Gastroesophageal sphincter (tissue), 4 donors: ENCODE measurements around the gene VMAC. TPM values are rescaled to one million over a fixed set of nuclear protein-coding genes. Genes with fewer than 3 reads are reported as not detected.

Experiments
- ATAC-seq: fragments of 150-250 bp; one replicate; pipeline ENCODE4 v1.9.1; 2016; ENCODE audit warnings: mild to moderate bottlenecking, moderate library complexity
- H3K27ac ChIP-seq, 4 donors: fragments of 200-600 bp; sonication (generic) in 3 of 4; 1 replicate in 3 of 4; 2 replicates in 1 of 4; pipeline ENCODE4 v1.5.1; 2016 to 2019
- H3K27me3 ChIP-seq: fragments of 200-600 bp; sonication (generic); one replicate; pipeline ENCODE4 v1.5.1; 2019
- H3K36me3 ChIP-seq, 2 donors: fragments of 200-600 bp; sonication (generic); one replicate each; pipeline ENCODE4 v1.5.1; 2019; ENCODE audit warnings: control low read depth in 1 of 2
- H3K4me1 ChIP-seq, 3 donors: fragments of 200-600 bp; sonication (generic); 1 replicate in 2 of 3; 2 replicates in 1 of 3; pipeline ENCODE4 v1.5.1; 2016 to 2019; ENCODE audit warnings: control low read depth in 2 of 3
- H3K4me3 ChIP-seq, 2 donors: fragments of 200-600 bp; sonication (generic); one replicate each; pipeline ENCODE4 v1.5.1; 2019; ENCODE audit warnings: mild to moderate bottlenecking in 1 of 2, moderate library complexity in 1 of 2
- H3K9me3 ChIP-seq, 3 donors: fragments of 200-600 bp; sonication (generic); one replicate each; pipeline ENCODE4 v1.5.1; 2017 to 2019; ENCODE audit warnings: control low read depth in 2 of 3
- EP300 ChIP-seq: sonication (generic); formaldehyde crosslinking; IDR thresholded peaks from one replicate; pipeline ENCODE4 v1.6.1; 2017; ENCODE audit warnings: antibody characterized with exemption, mild to moderate bottlenecking
- POLR2A ChIP-seq, 2 donors: fragments of 450-650 bp; IDR thresholded peaks; one replicate each; pipeline ENCODE4 v1.6.1; 2017; ENCODE audit warnings: antibody characterized with exemption in 2 of 2, mild to moderate bottlenecking in 2 of 2, moderate library complexity in 1 of 2
- POLR2AphosphoS5 ChIP-seq: sonication (generic); formaldehyde crosslinking; IDR thresholded peaks from one replicate; pipeline ENCODE4 v1.6.1; 2017; ENCODE audit warnings: antibody characterized with exemption
- WGBS, 2 donors: methylation state at CpG; one replicate each; pipeline ENCODE4 v1.1.5; 2018; ENCODE audit warnings: low coverage in 1 of 2; 5-methylcytosine and 5-hydroxymethylcytosine counted together
- total RNA-seq, 4 donors: library from RNA; depleted of rRNA; stranded (reverse); fragments of >200 nt; gene quantifications; one replicate each; pipeline ENCODE4 v1.1.0, GENCODE V29; 2016
- TF ChIP-seq, protein P1 (sequence below), 4 experiments: fragments of 200-600 bp in 2 of 4; fragments of 450-650 bp in 2 of 4; sonication (generic) in 1 of 4; IDR thresholded peaks; one replicate each; pipeline ENCODE4 v1.5.1; 2017 to 2019; ENCODE audit warnings: antibody characterized with exemption in 4 of 4, mild to moderate bottlenecking in 2 of 4, moderate library complexity in 2 of 4

Gene VMAC
- total RNA-seq, 4 donors from 2014 or later: 5.0 to 9.3 (median 8.0) TPM

DNA sequence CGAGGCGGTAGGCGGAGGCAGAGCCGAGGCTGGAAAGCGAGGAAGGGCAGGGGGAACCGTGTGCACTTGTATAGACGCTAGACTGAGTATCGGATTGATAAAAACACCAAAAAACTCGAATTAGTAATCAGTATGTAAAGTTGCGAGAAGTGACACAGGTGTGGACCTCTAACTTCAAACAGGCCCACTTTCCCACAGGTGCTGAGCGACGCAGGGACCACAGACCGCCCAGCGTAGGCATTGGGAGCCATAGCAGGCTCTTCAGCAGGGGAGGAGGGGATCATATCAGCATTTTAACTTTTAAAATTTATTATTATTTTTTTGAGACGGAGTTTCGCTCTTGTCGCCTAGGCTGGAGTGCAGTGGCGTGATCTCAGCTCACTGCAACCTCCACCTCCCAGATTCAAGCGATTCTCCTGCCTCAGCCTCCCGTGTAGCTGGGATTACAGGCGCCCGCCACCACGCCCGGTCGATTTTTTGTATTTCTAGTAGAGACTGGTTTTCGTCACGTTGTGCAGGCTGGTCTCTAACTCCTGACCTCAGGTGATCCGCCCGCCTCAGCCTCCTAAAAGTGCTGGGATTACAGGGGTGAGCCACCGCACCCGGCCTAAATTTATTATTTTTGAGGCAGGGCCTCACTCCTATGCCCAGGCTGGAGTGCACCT is 574 bp downstream of the VMAC start:
- WGBS, 2 donors: 45 to 56% methylated on average over 4 to 24 of the region's 31 CpGs

DNA sequence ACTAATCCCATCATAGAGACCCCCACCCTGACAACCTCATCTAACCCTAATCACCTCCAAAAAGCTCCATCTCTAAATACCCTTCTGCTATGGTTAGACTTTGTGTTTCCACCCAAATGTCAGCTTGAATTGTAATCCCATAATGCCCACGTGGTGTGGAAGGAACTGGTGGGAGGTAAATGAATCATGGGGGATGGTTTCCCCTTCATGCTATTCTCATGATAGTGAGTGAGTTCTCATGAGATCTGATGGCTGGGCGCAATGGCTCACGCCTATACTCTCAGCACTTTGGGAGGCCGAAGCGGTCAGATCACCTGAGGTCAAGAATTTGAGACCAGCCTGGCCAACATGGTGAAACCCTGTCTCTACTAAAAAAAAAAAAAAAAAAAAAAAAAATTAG is 2.6 kb downstream of the VMAC start:
- 14% methylated on average over 1 of the region's 5 CpGs; no CpG with 5 or more reads in 1 of the 2 donors for WGBS, 2 donors
- Histone ChIP-seq H3K27me3 (no peaks in the 10 kb centered on the region), H3K27ac (no peak overlapping the region), H3K36me3 (peaks cover 0 to 38% of the 10 kb centered on the region in 2 donors), H3K9me3 (no peaks in the 10 kb centered on the region), H3K4me3 (no peak overlapping the region), H3K4me1 (peaks cover 0 to 38% (median 17%) of the 10 kb centered on the region in 3 donors)
- ATAC-seq: no peak
- no peak for TF ChIP-seq EP300
- no peak for TF ChIP-seq POLR2A (IDR thresholded peaks at IDR 0.05)
- TF ChIP-seq POLR2AphosphoS5: no peak
- TF ChIP-seq, protein P1, sequence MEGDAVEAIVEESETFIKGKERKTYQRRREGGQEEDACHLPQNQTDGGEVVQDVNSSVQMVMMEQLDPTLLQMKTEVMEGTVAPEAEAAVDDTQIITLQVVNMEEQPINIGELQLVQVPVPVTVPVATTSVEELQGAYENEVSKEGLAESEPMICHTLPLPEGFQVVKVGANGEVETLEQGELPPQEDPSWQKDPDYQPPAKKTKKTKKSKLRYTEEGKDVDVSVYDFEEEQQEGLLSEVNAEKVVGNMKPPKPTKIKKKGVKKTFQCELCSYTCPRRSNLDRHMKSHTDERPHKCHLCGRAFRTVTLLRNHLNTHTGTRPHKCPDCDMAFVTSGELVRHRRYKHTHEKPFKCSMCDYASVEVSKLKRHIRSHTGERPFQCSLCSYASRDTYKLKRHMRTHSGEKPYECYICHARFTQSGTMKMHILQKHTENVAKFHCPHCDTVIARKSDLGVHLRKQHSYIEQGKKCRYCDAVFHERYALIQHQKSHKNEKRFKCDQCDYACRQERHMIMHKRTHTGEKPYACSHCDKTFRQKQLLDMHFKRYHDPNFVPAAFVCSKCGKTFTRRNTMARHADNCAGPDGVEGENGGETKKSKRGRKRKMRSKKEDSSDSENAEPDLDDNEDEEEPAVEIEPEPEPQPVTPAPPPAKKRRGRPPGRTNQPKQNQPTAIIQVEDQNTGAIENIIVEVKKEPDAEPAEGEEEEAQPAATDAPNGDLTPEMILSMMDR (IDR thresholded peaks at IDR 0.05): no peak

More for the DNA sequence above, 574 bp downstream of the VMAC start:
- Histone ChIP-seq H3K4me1 (peaks cover 0 to 50% (median 22%) of the 10 kb centered on the region in 3 donors), H3K9me3 (no peaks in the 10 kb centered on the region), H3K27ac (peak overlapping the region; percentile 62 to 94 (median 88)), H3K4me3 (peak overlapping the region; percentile 73 to 75), H3K36me3 (peaks cover 0 to 40% of the 10 kb centered on the region in 2 donors), H3K27me3 (no peaks in the 10 kb centered on the region)
- ATAC-seq: no peak
- TF ChIP-seq POLR2A (IDR thresholded peaks at IDR 0.05): no peak
- TF ChIP-seq EP300: no peak
- TF ChIP-seq, protein P1 (IDR thresholded peaks at IDR 0.05): no peak
- no peak for TF ChIP-seq POLR2AphosphoS5

DNA sequence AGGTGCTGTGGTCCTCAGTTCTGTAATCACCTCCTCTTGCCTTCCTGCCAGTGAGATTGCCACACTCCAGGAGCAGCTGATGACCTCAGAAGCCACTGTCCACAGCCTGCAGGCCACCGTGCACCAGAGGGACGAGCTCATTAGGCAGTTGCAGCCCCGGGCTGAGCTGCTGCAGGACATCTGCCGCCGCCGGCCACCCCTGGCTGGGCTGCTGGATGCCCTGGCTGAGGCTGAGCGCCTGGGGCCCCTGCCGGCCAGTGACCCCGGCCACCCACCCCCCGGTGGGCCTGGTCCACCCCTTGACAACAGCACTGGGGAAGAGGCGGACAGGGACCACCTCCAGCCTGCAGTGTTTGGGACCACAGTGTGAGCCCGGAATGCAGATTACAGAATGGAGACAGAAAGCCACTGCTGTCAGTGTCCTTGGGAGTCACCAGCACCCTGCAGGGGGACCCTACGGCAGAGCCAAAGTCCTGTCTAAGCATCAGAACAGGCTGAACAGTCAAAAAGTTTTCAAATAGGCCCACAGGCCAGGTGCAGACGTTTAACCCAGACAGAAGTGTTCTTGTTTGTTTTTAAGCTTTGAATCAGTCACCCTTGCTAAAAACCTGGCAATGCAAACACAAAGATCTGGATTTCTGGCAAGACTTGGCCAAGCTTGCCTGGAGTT is 4.2 kb downstream of the VMAC start:
- Histone ChIP-seq H3K36me3 (peaks cover 0 to 41% of the 10 kb centered on the region in 2 donors), H3K27ac (no peak overlapping the region), H3K4me1 (peaks cover 0 to 34% (median 12%) of the 10 kb centered on the region in 3 donors), H3K27me3 (no peaks in the 10 kb centered on the region), H3K4me3 (no peak overlapping the region), H3K9me3 (no peaks in the 10 kb centered on the region)
- WGBS, 2 donors: 25 to 63% methylated on average over 1 to 2 of the region's 14 CpGs
- TF ChIP-seq, protein P1 (IDR thresholded peaks at IDR 0.05): no peak
- TF ChIP-seq POLR2A (IDR thresholded peaks at IDR 0.05) (no peak), POLR2AphosphoS5 (no peak), EP300 (no peak)
- ATAC-seq: no peak

DNA sequence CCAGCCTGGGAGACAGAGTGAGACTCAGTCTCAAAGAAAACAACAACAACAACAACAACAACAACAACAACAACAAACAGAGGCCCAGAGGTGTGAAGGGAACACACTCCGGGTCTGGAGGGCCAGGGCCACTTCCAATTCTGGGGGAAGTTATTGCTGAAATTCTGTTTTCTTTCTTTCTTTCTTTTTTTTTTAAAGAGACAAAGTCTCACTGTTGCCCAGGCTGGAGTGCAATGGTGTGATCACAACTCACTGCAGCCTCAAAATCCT is 5.9 kb downstream of the VMAC start:
- 78 to 85% methylated on average over 1 of the region's 1 CpG for WGBS, 2 donors

More for the DNA sequence above, 5.9 kb downstream of the VMAC start:
- Histone ChIP-seq H3K27ac (peak overlapping the region in 2 of 4 donors; percentile 35 to 44), H3K4me3 (no peak overlapping the region), H3K9me3 (no peaks in the 10 kb centered on the region), H3K4me1 (peaks cover 0 to 44% (median 23%) of the 10 kb centered on the region in 3 donors), H3K27me3 (no peaks in the 10 kb centered on the region), H3K36me3 (peaks cover 0 to 51% of the 10 kb centered on the region in 2 donors)
- ATAC-seq: no peak
- TF ChIP-seq POLR2A (IDR thresholded peaks at IDR 0.05) (no peak), POLR2AphosphoS5 (no peak), EP300 (no peak)
- TF ChIP-seq, protein P1 (IDR thresholded peaks at IDR 0.05): no peak
